ENCODE measurements around the gene EPN3. TPM values are rescaled to one million over a fixed set of nuclear protein-coding genes. Genes with fewer than 3 reads are reported as not detected.

EPN3 gene
- total and polyA plus RNA-seq, 2 experiments from 2014 or later = 2.3 to 7.7 TPM

- TF ChIP-seq, protein P1, sequence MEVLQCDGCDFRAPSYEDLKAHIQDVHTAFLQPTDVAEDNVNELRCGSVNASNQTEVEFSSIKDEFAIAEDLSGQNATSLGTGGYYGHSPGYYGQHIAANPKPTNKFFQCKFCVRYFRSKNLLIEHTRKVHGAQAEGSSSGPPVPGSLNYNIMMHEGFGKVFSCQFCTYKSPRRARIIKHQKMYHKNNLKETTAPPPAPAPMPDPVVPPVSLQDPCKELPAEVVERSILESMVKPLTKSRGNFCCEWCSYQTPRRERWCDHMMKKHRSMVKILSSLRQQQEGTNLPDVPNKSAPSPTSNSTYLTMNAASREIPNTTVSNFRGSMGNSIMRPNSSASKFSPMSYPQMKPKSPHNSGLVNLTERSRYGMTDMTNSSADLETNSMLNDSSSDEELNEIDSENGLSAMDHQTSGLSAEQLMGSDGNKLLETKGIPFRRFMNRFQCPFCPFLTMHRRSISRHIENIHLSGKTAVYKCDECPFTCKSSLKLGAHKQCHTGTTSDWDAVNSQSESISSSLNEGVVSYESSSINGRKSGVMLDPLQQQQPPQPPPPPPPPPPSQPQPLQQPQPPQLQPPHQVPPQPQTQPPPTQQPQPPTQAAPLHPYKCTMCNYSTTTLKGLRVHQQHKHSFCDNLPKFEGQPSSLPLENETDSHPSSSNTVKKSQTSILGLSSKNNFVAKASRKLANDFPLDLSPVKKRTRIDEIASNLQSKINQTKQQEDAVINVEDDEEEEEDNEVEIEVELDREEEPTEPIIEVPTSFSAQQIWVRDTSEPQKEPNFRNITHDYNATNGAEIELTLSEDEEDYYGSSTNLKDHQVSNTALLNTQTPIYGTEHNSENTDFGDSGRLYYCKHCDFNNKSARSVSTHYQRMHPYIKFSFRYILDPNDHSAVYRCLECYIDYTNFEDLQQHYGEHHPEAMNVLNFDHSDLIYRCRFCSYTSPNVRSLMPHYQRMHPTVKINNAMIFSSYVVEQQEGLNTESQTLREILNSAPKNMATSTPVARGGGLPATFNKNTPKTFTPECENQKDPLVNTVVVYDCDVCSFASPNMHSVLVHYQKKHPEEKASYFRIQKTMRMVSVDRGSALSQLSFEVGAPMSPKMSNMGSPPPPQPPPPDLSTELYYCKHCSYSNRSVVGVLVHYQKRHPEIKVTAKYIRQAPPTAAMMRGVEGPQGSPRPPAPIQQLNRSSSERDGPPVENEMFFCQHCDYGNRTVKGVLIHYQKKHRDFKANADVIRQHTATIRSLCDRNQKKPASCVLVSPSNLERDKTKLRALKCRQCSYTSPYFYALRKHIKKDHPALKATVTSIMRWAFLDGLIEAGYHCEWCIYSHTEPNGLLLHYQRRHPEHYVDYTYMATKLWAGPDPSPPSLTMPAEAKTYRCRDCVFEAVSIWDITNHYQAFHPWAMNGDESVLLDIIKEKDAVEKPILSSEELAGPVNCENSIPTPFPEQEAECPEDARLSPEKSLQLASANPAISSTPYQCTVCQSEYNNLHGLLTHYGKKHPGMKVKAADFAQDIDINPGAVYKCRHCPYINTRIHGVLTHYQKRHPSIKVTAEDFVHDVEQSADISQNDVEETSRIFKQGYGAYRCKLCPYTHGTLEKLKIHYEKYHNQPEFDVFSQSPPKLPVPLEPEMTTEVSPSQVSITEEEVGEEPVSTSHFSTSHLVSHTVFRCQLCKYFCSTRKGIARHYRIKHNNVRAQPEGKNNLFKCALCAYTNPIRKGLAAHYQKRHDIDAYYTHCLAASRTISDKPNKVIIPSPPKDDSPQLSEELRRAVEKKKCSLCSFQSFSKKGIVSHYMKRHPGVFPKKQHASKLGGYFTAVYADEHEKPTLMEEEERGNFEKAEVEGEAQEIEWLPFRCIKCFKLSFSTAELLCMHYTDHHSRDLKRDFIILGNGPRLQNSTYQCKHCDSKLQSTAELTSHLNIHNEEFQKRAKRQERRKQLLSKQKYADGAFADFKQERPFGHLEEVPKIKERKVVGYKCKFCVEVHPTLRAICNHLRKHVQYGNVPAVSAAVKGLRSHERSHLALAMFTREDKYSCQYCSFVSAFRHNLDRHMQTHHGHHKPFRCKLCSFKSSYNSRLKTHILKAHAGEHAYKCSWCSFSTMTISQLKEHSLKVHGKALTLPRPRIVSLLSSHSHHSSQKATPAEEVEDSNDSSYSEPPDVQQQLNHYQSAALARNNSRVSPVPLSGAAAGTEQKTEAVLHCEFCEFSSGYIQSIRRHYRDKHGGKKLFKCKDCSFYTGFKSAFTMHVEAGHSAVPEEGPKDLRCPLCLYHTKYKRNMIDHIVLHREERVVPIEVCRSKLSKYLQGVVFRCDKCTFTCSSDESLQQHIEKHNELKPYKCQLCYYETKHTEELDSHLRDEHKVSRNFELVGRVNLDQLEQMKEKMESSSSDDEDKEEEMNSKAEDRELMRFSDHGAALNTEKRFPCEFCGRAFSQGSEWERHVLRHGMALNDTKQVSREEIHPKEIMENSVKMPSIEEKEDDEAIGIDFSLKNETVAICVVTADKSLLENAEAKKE (CRISPR knock-in tag; IDR thresholded peaks at IDR 0.05) = no peak
- TF ChIP-seq, protein P2, sequence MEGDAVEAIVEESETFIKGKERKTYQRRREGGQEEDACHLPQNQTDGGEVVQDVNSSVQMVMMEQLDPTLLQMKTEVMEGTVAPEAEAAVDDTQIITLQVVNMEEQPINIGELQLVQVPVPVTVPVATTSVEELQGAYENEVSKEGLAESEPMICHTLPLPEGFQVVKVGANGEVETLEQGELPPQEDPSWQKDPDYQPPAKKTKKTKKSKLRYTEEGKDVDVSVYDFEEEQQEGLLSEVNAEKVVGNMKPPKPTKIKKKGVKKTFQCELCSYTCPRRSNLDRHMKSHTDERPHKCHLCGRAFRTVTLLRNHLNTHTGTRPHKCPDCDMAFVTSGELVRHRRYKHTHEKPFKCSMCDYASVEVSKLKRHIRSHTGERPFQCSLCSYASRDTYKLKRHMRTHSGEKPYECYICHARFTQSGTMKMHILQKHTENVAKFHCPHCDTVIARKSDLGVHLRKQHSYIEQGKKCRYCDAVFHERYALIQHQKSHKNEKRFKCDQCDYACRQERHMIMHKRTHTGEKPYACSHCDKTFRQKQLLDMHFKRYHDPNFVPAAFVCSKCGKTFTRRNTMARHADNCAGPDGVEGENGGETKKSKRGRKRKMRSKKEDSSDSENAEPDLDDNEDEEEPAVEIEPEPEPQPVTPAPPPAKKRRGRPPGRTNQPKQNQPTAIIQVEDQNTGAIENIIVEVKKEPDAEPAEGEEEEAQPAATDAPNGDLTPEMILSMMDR (conservative IDR thresholded peaks at IDR 0.05; ENCODE audit: low read depth in 2 of 2) = no peak
- TF ChIP-seq, protein P3, sequence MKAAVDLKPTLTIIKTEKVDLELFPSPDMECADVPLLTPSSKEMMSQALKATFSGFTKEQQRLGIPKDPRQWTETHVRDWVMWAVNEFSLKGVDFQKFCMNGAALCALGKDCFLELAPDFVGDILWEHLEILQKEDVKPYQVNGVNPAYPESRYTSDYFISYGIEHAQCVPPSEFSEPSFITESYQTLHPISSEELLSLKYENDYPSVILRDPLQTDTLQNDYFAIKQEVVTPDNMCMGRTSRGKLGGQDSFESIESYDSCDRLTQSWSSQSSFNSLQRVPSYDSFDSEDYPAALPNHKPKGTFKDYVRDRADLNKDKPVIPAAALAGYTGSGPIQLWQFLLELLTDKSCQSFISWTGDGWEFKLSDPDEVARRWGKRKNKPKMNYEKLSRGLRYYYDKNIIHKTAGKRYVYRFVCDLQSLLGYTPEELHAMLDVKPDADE (IDR thresholded peaks at IDR 0.05) = 0 out of 2 replicates have a peak, but pooled peaks have one; percentile 8
- TF ChIP-seq EZH2 (IDR thresholded peaks at IDR 0.05; ENCODE audit: low read depth, unreplicated experiment) (peak; percentile 9), POLR2AphosphoS5 (IDR thresholded peaks at IDR 0.05; ENCODE audit: low read depth) (no peak)
Measured at GRCh38 chr17:50533720-50534148, 1.2 kb downstream of the EPN3 start (continued).
